Peyer's patch (tissue), 4 donors: ENCODE measurements around the gene PBRM1. TPM values are rescaled to one million over a fixed set of nuclear protein-coding genes. Genes with fewer than 3 reads are reported as not detected.

ENCODE experiments used
- DNase-seq, 3 donors: peaks; one replicate each; pipeline ENCODE4 v3.0.0-alpha.2; 2017 to 2019
- H3K27ac ChIP-seq, 4 donors: fragments of 200-600 bp; sonication (generic); one replicate each; pipeline ENCODE4 v1.5.1; 2016 to 2019
- H3K27me3 ChIP-seq, 2 donors: fragments of 200-600 bp; sonication (generic); one replicate each; pipeline ENCODE4 v1.5.1; 2019
- H3K36me3 ChIP-seq, 3 donors: fragments of 200-600 bp; sonication (generic); one replicate each; pipeline ENCODE4 v1.5.1; 2016 to 2019
- H3K4me1 ChIP-seq, 4 donors: fragments of 200-600 bp; sonication (generic); one replicate each; pipeline ENCODE4 v1.5.1; 2016 to 2019
- H3K4me3 ChIP-seq, 4 donors: fragments of 200-600 bp; sonication (generic); 1 replicate in 3 of 4; 2 replicates in 1 of 4; pipeline ENCODE4 v1.5.1; 2016 to 2019; ENCODE audit warnings: mild to moderate bottlenecking in 1 of 4
- H3K9me3 ChIP-seq, 4 donors: fragments of 200-600 bp; sonication (generic); one replicate each; pipeline ENCODE4 v1.5.1; 2016 to 2019; ENCODE audit warnings: mild to moderate bottlenecking in 1 of 4
- POLR2A ChIP-seq, 2 donors: fragments of 450-650 bp; IDR thresholded peaks; one replicate each; pipeline ENCODE4 v1.5.1; 2017; ENCODE audit warnings: antibody characterized with exemption in 2 of 2, mild to moderate bottlenecking in 2 of 2, moderate library complexity in 2 of 2
- total RNA-seq, 4 donors: library from RNA; depleted of rRNA; stranded (reverse); fragments of >200 nt; gene quantifications; one replicate each; pipeline ENCODE4 v1.1.0, GENCODE V29; 2016
- TF ChIP-seq, protein P1 (sequence below), 6 experiments: fragments of 450-650 bp in 4 of 6; fragments of 200-600 bp in 2 of 6; sonication (generic) in 1 of 6; IDR thresholded peaks; one replicate each; pipeline ENCODE4 v1.5.1; 2017 to 2019; ENCODE audit warnings: antibody characterized with exemption in 6 of 6, mild to moderate bottlenecking in 3 of 6, moderate library complexity in 1 of 6

The PBRM1 gene
- total RNA-seq, 4 donors from 2014 or later: 68.1 to 120 (median 82.1) TPM

DNA sequence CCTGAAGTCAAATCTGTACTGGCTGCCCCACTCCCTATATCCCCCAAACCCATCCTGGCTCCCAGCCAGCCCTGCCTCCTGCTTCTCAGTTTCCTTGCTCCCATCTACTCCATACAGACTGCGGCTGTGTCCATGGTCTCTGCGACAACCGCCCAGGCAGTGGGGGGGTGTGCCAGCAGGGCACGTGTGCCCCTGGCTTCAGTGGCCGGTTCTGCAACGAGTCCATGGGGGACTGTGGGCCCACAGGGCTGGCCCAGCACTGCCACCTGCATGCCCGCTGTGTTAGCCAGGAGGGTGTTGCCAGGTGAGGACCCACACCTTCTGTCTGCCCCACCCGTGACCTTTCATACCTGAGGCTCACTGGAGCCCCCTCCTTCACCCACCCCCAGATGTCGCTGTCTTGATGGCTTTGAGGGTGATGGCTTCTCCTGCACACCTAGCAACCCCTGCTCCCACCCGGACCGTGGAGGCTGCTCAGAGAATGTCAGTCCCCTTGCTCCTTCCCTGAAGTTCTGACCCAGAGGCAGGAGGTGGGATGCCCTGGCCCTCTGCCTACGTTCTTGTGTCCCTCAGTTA is 175.9 kb downstream of the PBRM1 start:
- Histone ChIP-seq H3K27me3 (no peaks in the 10 kb centered on the region), H3K4me1 (no peaks in the 10 kb centered on the region), H3K4me3 (no peak overlapping the region), H3K9me3 (no peaks in the 10 kb centered on the region), H3K27ac (no peak overlapping the region), H3K36me3 (no peaks in the 10 kb centered on the region)
- no peak for DNase-seq
- TF ChIP-seq POLR2A (IDR thresholded peaks at IDR 0.05): no peak

DNA sequence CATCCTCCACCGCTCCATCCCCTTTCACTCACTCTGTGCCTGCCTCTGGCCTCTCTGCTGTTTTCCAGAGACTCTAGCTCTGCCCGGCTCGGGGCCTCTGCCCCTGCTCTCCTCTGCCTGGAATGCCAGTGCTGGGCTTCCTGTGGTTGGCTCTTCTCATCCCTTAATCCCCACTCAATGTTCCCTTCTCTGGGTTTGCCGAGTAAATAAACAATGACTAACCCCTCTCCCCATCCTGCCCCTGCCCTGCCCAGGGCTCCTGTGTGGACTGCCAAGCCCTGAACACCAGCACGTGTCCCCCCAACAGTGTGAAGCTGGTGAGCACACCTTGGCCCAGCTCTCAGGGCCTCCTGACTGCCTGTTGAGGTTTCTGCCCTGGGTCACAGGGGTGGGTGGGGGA is 178.4 kb downstream of the PBRM1 start:
- no peaks in the 10 kb centered on the region for H3K27me3 ChIP-seq
- H3K4me1 ChIP-seq: no peaks in the 10 kb centered on the region
- no peak for DNase-seq
- no peak overlapping the region for H3K4me3 ChIP-seq
- no peak overlapping the region for H3K27ac ChIP-seq
- TF ChIP-seq POLR2A (IDR thresholded peaks at IDR 0.05): no peak
- TF ChIP-seq, protein P1, sequence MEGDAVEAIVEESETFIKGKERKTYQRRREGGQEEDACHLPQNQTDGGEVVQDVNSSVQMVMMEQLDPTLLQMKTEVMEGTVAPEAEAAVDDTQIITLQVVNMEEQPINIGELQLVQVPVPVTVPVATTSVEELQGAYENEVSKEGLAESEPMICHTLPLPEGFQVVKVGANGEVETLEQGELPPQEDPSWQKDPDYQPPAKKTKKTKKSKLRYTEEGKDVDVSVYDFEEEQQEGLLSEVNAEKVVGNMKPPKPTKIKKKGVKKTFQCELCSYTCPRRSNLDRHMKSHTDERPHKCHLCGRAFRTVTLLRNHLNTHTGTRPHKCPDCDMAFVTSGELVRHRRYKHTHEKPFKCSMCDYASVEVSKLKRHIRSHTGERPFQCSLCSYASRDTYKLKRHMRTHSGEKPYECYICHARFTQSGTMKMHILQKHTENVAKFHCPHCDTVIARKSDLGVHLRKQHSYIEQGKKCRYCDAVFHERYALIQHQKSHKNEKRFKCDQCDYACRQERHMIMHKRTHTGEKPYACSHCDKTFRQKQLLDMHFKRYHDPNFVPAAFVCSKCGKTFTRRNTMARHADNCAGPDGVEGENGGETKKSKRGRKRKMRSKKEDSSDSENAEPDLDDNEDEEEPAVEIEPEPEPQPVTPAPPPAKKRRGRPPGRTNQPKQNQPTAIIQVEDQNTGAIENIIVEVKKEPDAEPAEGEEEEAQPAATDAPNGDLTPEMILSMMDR (IDR thresholded peaks at IDR 0.05): no peak
- H3K36me3 ChIP-seq: no peaks in the 10 kb centered on the region
- no peaks in the 10 kb centered on the region for H3K9me3 ChIP-seq

DNA sequence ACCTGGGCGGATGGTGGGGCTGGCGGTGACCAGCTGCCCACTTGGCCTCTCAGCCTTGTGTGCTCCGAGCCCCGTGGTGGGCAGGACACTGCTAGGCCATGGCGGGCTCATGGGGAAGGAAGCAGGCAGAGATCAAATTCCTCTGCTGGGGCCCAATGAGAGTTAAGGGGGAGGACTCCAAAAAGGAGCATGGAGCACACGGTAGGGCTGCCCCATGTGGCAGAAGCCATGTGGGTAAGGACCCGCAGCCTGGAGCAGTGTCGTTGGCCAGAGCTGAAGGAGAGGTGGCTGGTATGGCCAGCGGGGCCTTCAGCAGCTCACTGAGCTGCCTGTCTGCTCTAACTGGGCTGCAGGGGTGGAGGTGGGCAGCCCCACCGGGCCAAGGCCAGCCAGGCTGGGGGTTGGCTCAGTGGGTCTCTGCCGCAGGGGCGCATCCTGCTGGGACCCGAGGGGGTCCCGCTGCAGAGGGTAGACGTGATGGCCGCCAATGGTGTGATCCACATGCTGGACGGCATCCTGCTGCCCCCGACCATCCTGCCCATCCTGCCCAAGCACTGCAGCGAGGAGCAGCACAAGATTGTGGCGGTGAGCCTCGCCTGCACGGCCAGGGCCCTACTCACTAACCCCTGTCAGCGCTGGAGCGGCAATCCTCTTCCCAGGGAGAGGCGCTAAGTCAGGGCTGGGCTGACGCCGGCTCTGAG is 179.3 kb downstream of the PBRM1 start:
- no peak for TF ChIP-seq POLR2A (IDR thresholded peaks at IDR 0.05)
- TF ChIP-seq, protein P1 (IDR thresholded peaks at IDR 0.05): no peak
- Histone ChIP-seq H3K36me3 (no peaks in the 10 kb centered on the region), H3K4me1 (no peaks in the 10 kb centered on the region), H3K9me3 (no peaks in the 10 kb centered on the region), H3K27ac (no peak overlapping the region), H3K4me3 (no peak overlapping the region), H3K27me3 (no peaks in the 10 kb centered on the region)
- no peak for DNase-seq

DNA sequence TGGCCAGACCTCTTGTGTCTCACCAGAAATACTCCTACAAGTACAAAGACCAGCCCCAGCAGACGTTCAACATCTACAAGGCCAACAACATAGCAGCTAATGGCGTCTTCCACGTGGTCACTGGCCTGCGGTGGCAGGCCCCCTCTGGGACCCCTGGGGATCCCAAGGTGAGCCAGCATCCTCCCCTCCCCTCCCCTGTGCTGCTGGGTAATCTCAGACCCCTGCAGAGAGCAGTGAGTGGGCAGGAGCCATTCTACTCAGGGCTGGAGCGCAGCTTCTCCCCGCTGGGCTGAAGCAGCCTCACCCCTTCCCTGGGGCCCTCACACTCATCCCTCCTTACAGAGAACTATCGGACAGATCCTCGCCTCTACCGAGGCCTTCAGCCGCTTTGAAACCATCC is 180.7 kb downstream of the PBRM1 start:
- DNase-seq: no peak
- Histone ChIP-seq H3K27ac (no peak overlapping the region), H3K4me3 (no peak overlapping the region), H3K36me3 (no peaks in the 10 kb centered on the region), H3K9me3 (no peaks in the 10 kb centered on the region), H3K27me3 (no peaks in the 10 kb centered on the region), H3K4me1 (no peaks in the 10 kb centered on the region)
- TF ChIP-seq POLR2A (IDR thresholded peaks at IDR 0.05): no peak
- TF ChIP-seq, protein P1 (IDR thresholded peaks at IDR 0.05): no peak

DNA sequence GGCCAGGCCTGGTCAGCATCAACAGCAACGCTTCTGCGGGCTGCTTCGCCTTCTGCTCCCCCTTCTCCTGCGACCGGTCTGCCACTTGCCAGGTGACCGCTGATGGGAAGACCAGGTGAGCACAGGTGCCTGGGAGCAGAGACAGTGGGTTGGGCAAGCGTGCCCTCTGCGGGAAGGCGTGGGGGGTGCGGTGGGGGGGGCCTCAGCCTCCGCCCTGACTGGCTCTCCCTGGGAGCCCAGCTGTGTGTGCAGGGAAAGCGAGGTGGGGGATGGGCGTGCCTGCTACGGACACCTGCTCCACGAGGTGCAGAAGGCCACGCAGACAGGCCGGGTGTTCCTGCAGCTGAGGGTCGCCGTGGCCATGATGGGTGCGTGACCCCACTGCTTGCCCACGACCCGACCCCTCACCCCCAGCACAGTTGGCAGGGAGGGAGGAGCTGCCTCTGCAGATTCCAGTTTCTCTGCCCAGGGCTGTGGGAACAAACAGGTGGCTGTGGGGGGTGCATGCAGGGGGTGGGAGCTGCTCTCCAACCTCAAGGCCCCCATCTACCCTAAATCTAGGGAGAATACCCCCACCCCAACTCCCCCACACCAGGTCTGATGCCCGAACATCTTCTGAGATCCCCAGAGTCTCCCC is 181.8 kb downstream of the PBRM1 start:
- no peak overlapping the region for H3K4me3 ChIP-seq
- TF ChIP-seq, protein P1 (IDR thresholded peaks at IDR 0.05): no peak
- no peak for TF ChIP-seq POLR2A (IDR thresholded peaks at IDR 0.05)
- no peaks in the 10 kb centered on the region for H3K27me3 ChIP-seq
- no peaks in the 10 kb centered on the region for H3K36me3 ChIP-seq
- no peaks in the 10 kb centered on the region for H3K9me3 ChIP-seq
- peaks cover 0 to 4% (median 0%) of the 10 kb centered on the region in 4 donors for H3K4me1 ChIP-seq
- H3K27ac ChIP-seq: no peak overlapping the region
- no peak for DNase-seq

DNA sequence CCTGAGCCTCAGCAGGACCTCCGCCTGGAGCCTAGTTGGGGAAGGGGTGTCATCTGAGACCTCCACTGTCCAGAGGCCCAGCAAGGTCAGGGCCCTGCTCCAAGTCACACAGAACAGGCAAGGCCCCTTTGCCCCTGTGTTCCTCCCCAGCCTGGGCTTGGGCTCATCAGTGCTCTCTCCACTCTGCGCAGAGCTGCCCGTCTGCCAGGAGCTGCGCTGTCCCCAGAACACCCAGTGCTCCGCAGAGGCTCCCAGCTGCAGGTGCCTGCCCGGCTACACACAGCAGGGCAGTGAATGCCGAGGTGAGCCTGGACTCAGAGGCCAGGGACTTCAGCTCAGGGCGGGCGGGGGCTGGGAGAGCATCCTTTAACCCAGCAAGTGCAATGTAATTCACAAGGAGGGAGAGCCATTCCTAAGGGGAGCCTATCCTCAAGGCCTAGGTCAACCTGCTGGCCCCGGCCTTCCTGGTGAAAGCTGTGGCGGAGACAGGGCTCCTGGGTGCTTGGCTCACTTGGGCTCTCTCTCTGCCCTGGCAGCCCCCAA is 182.8 kb downstream of the PBRM1 start:
- Histone ChIP-seq H3K9me3 (no peaks in the 10 kb centered on the region), H3K4me3 (no peak overlapping the region), H3K27me3 (no peaks in the 10 kb centered on the region), H3K36me3 (no peaks in the 10 kb centered on the region), H3K27ac (no peak overlapping the region), H3K4me1 (peaks cover 0 to 5% (median 2%) of the 10 kb centered on the region in 4 donors)
- TF ChIP-seq, protein P1 (IDR thresholded peaks at IDR 0.05): no peak
- no peak for DNase-seq
